K562 (cell line): Measurements from ENCODE around the gene SLC5A10. TPM values are rescaled to one million over a fixed set of nuclear protein-coding genes. Genes with fewer than 3 reads are reported as not detected.

ENCODE experiments used
- MGA ChIP-seq: fragments of 450-650 bp; IDR thresholded peaks from 2 replicates; pipeline ENCODE4 v1.6.1; 2016; ENCODE audit warnings: mild to moderate bottlenecking, moderate library complexity
- PHF21A ChIP-seq: fragments of 450-650 bp; IDR thresholded peaks from 2 replicates; pipeline ENCODE4 v1.6.1; 2017; ENCODE audit warnings: low read depth, borderline replicate concordance
- polyA plus RNA-seq, 8 experiments: library from polyadenylated mRNA; depleted of rRNA in 4 of 8; stranded (reverse) in 5 of 8; unstranded in 3 of 8; fragments of >200 nt; fragmentation: Nextera tagmentation in 2 of 8; fragmentation: Illumina TruSeq in 1 of 8; extraction: Ambion mirVana in 2 of 8; extraction: Trizol in 1 of 8; gene quantifications; 2 replicates each; pipeline versions ENCODE4 v1.2.1 to v1.2.3, GENCODE V29; 2011 to 2014; ENCODE audit warnings: inconsistent platforms in 1 of 8, missing spikeins in 1 of 8
- total RNA-seq, 7 experiments: library from RNA; depleted of rRNA in 6 of 7; stranded (reverse); fragments of >200 nt in 6 of 7; fragmentation: Illumina TruSeq in 2 of 7; extraction: Trizol in 2 of 7; gene quantifications; 2 replicates each; pipeline versions ENCODE4 v1.2.1 to v1.2.3, GENCODE V29; 2011 to 2021; ENCODE audit warnings: low replicate concordance in 1 of 7

SLC5A10 gene
- total and polyA plus RNA-seq, 9 of the 15 experiments (the other 6 are each of a cell fraction or from before 2014, with no cell fraction given) = 0.03 to 0.09 (median 0.03) TPM; not detected in 5

GRCh38 chr17:18953231-18953728 lies 1.3 kb downstream of the SLC5A10 start (continued):
- TF ChIP-seq MGA (no peak), PHF21A (no peak)
